NCI-H2029 treated with DMSO at 0.1 percent for 48 hours (cell line): ENCODE results near the gene POLR3K.
"Not testable (repeated sequence)": the region's sequence is repeated elsewhere in the genome, so short reads cannot be mapped to it uniquely, and the experiment has no call there.

Experiments used
- DNase-seq: peaks from one replicate; lab custom pipeline; 2025; lab: John Stamatoyannopoulos, UW

The POLR3K gene

GRCh38 chr16:42691-43090 lies 10.7 kb downstream of the POLR3K start:
- no peak for DNase-seq

- no peak for DNase-seq
Observed at GRCh38 chr16:42069-42457, 11.3 kb downstream of the POLR3K start.

- DNase-seq, result no peak
Observed at GRCh38 chr16:41439-42068, 11.9 kb downstream of the POLR3K start.

- DNase-seq, result peak; percentile 45
Observed at GRCh38 chr16:38941-39892, 14.2 kb downstream of the POLR3K start.

GRCh38 chr16:38206-38605 lies 15.2 kb downstream of the POLR3K start:
- not testable (repeated sequence) for DNase-seq

- DNase-seq, result no peak
Observed at GRCh38 chr16:37511-37910, 15.9 kb downstream of the POLR3K start.

GRCh38 chr16:36336-36984 lies 16.9 kb downstream of the POLR3K start:
- no peak for DNase-seq

- DNase-seq, result no peak
Observed at GRCh38 chr16:35678-36305, 17.6 kb downstream of the POLR3K start.

GRCh38 chr16:35011-35677 lies 18.3 kb downstream of the POLR3K start:
- no peak for DNase-seq

- no peak for DNase-seq
Observed at GRCh38 chr16:34648-34987, 18.8 kb downstream of the POLR3K start.

- DNase-seq, result no peak
Observed at GRCh38 chr16:33877-34647, 19.3 kb downstream of the POLR3K start.

GRCh38 chr16:33154-33876 lies 20.1 kb downstream of the POLR3K start:
- DNase-seq, result not testable (repeated sequence)

GRCh38 chr16:30627-31026 lies 22.8 kb downstream of the POLR3K start:
- not testable (repeated sequence) for DNase-seq

GRCh38 chr16:25926-26348 lies 27.5 kb downstream of the POLR3K start:
- DNase-seq, result not testable (repeated sequence)

GRCh38 chr16:24151-24550 lies 29.3 kb downstream of the POLR3K start:
- DNase-seq, result not testable (repeated sequence)

GRCh38 chr16:20886-21285 lies 32.5 kb downstream of the POLR3K start:
- not testable (repeated sequence) for DNase-seq

- DNase-seq, result not testable (repeated sequence)
Observed at GRCh38 chr16:17062-17765, 36.2 kb downstream of the POLR3K start.

- peak; percentile 15 for DNase-seq
Observed at GRCh38 chr16:10772-11171, 42.6 kb downstream of the POLR3K start.

- no peak for DNase-seq
Observed at GRCh38 chr16:9903-10665, 43.3 kb downstream of the POLR3K start.
